HG02840 (cell line): ENCODE measurements around the gene ACSS1.

Experiments used
- ATAC-seq: cut with Tn5 transposase; IDR thresholded peaks from one replicate; pipeline ENCODE4 v1.9.1; 2021; ENCODE audit warnings: mild to moderate bottlenecking, moderate library complexity, moderate number of reproducible peaks; ENCODE audit not compliant: unreplicated experiment, low FRiP score

ACSS1 gene

DNA sequence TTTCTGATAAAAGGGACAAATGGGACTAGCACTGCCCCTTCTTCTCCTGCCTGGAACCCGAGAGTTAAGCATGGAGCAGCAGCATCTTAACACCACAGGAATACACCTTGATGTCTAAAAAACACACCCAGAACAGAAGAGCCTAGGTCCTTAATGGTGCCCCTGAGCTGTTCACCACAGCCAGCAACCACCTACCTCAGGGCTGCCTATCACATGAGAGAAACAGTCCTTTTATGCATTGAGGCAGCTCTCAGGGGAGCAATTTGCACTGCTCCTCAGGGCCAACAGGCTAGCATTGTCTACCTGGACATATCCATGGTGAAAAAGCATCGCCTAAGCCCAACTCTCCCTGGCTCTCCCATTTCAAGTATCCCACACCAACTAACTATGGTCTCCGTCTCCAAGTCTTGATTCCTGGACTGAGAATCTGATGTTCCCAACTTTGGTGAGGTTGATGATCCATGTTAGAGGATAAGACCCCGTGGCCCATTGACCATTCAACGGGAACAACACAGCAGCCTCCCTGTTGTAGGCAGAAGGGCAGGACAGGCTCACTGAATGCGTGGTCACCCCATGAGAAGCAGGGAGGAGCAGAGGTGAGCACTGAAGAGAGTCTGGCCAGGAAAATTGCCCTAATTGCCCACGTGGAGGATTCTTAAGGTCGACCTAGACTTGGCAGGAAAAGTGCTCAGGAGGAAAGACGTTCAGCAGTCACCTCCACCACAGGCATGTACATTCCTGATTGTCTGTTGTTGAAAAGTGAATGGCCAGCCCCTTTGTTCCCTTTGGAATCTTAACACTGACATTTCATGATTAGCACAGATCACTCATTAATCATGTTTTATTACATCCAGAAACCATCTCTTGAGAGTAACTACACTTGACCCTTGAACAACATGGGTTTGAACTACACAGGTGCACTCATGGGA lies 61.2 kb downstream of the ACSS1 start:
- ATAC-seq = no peak

- no peak for ATAC-seq
Measured at GRCh38 chr20:24995741-24996448, 62.0 kb downstream of the ACSS1 start.

- ATAC-seq = no peak
Measured at GRCh38 chr20:24994470-24995368, 63.2 kb downstream of the ACSS1 start.

DNA sequence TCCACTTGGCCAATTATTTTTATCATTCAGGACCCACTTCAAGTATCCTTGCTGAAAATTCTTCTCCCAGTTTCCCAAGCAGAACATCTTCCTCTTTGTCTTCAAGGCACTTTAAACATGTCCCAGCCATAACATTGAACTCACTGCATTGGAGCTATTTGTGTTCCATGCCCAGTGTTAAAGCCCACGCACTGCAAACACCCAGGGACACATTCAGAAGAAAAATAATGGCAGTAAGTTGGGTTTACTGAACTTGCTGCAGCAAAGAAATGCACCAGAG lies 63.8 kb downstream of the ACSS1 start:
- ATAC-seq = no peak

DNA sequence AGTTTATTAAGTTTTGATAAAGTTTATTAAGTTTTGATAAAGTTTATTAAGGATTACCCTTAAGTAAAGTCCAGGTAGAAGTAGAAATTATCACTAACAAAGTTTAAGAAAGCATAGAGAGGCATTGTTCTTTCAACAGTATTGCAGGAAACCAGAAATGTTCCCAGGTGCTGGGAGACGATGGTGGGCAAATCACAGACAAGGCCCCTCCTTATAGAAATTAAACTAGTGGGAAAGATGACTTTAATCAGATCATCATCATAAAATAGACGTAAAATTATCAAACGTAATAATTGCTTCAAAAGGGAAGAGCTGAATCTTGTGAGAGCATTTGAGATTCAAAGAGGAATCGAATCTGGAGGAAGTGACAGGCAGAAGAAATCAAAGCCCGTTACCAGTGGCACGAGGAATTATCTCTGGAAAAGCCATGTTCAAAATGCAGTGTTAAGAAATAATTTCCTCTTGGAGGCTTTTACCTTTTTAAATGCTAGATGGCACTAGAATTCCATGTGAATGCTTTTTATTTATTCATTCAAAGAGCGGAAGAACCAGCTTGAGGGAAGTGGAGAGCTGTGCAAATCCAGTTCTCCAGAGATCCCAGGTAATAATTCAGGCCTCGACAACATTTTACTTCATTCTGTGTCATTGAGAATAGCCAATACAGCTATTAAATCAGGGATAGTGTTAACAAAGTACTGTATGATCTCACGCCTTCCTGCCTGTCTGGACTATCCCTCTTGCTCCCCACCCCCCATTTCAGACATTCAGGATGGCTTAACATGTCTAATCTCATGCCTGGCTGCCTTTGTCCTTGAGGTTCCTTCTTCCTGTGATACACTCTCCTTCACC lies 64.4 kb downstream of the ACSS1 start:
- ATAC-seq = no peak

GRCh38 chr20:24992487-24993205 lies 65.3 kb downstream of the ACSS1 start, which contains the start of gene APMAP:
Gene APMAP (minus strand): TSS chr20:24992751. CDS start chr20:24992688, 63 bp downstream.
- peak; percentile 96 for ATAC-seq

DNA sequence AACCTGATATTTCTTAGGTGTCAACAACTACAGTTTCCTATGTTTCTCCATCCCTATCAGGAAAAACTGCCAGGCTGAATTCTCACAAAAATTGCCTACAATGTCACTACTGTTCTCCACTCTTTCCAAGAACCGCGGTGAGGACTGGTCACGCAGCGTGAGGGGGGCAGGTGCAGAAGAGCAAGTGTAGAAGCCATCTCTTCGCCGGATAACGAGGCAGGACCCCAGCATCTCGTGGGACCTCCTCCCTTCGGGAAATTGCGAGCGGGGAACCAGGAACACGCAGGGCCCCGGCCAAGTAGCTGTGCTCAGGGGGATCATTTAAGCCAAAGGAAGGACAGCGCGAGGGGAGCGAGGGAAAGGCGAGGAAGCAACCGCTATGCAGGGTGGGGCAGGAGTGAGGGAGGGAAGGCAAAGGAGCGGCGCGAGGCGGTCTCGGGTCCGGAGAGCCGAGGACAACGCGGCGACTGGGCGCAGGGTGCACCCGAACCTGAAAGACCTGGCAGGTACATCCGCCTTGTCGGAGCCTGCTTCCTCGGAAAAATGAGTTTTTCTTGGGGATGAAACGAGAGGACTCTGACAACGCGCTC lies 65.9 kb downstream of the ACSS1 start:
- ATAC-seq = peak; percentile 32

GRCh38 chr20:24990810-24991252 lies 67.1 kb downstream of the ACSS1 start:
- ATAC-seq = no peak

DNA sequence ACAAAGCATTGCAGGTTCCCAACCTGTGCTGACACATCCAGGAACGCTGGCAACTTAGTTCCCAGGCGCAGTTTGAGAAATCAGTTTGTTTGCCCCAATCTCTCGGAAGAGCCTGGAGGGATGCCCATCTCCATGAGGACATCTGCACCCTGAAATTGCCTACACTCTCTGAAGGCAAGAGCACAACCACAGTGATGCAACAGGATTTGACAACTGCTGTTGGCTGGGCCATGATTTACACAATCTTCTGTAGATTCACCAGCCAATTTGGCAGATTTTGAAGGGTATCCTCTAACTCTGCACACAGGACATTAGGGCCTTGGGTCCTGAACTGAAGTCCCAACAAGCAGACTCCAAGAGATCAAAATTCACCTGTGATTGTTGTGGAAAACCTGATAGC lies 68.8 kb downstream of the ACSS1 start:
- no peak for ATAC-seq

GRCh38 chr20:24987873-24988835 lies 69.8 kb downstream of the ACSS1 start:
- no peak for ATAC-seq

GRCh38 chr20:24987244-24987643 lies 70.7 kb downstream of the ACSS1 start:
- ATAC-seq = no peak

DNA sequence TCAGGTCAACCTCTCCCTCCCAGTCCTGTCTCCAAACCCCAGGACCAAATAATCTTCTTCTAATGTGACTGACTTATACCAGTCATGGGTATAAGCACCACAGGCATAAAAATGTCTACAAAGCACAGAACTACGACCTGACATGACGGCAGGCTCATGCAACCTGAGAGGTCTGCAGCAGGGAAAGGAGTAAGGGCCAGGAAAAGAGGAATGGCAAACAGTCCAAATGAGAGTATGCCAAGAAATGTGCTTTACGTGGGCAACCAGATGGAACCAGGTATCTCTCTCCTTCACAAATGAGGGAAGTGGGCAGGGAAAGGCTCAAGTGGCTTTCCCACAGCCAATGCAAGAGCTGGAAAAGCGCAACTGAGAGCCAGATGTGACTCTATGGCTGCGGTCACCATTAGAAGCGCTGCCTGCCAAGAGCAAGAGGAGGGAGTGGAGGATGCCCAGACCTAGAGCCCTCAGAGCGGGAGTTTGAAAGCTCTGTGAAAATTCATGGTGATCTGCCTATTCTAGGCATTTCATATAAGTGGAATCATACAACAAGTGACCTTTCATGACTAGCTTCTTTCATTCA lies 71.4 kb downstream of the ACSS1 start:
- ATAC-seq = no peak

- no peak for ATAC-seq
Measured at GRCh38 chr20:24985802-24986201, 72.1 kb downstream of the ACSS1 start.

GRCh38 chr20:24984961-24985640 lies 72.8 kb downstream of the ACSS1 start:
- ATAC-seq = no peak

GRCh38 chr20:24983896-24984295 lies 74.0 kb downstream of the ACSS1 start:
- ATAC-seq = no peak

DNA sequence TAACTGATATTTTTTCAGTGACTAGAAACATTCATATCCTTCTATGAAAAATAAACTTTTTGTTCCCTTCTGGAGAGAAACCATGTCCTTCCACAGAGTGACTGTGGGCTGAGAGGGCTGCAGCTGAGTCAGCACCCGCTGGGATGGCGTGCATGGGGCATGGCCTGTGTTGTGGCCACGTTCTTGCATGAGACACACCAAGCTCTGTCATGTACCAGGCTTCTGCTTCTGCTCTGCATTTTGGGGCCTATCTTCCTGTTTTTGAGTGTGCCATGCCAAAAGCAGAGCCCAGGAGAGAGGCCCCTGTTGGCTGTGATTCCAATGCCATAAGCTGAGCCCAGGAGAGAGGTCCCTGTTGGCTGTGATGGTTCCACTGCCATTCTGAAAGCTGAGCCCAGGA lies 76.1 kb downstream of the ACSS1 start:
- ATAC-seq = no peak

DNA sequence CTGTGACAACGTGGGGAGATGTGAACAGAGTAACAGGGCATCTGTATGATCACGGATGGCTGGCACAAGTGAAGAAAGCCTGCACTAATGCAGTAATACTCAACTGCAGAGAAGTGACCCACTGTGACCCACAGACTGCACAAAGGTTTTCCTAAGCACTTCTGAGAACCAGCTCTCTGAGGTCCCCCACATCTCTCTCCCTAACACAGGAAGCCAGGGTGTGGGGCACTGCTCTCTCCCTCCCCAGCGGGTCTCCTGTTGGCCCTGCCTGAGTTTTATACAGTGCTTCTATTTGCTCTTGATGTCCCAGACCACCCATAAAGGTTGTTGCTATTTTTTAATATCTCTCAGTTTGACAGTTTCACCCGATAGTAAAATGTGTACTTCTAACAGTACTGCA lies 76.7 kb downstream of the ACSS1 start:
- ATAC-seq = no peak
